Peyer's patch (tissue), 4 donors: ENCODE results near the gene KLRC3.

Source experiments
- POLR2A ChIP-seq, 2 donors: fragments of 450-650 bp; IDR thresholded peaks; one replicate each; pipeline ENCODE4 v1.5.1; 2017; ENCODE audit warnings: antibody characterized with exemption in 2 of 2, mild to moderate bottlenecking in 2 of 2, moderate library complexity in 2 of 2
- TF ChIP-seq, protein P1 (sequence below), 6 experiments: fragments of 450-650 bp in 4 of 6; fragments of 200-600 bp in 2 of 6; sonication (generic) in 1 of 6; IDR thresholded peaks; one replicate each; pipeline ENCODE4 v1.5.1; 2017 to 2019; ENCODE audit warnings: antibody characterized with exemption in 6 of 6, mild to moderate bottlenecking in 3 of 6, moderate library complexity in 1 of 6

DNA sequence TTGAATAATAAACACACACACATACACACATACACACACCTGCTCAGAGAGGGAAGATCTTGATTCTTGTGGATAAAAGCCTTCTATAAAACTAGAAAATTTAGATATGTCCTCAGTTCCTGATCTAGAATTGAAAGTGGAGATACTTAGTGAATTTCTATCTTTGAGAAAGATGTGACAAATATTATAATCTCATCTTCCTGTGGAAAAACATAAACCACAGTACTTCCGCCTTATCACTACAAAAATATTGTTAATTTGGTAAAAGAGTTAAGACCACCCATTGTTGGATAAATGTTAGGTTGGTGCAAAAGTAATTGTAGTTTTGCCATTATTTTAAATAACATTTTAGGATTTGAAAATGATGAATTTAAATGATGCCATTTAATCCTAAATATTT, 30.5 kb downstream of the KLRC3 start, which contains the start of gene KLRK1:
- TF ChIP-seq, protein P1, sequence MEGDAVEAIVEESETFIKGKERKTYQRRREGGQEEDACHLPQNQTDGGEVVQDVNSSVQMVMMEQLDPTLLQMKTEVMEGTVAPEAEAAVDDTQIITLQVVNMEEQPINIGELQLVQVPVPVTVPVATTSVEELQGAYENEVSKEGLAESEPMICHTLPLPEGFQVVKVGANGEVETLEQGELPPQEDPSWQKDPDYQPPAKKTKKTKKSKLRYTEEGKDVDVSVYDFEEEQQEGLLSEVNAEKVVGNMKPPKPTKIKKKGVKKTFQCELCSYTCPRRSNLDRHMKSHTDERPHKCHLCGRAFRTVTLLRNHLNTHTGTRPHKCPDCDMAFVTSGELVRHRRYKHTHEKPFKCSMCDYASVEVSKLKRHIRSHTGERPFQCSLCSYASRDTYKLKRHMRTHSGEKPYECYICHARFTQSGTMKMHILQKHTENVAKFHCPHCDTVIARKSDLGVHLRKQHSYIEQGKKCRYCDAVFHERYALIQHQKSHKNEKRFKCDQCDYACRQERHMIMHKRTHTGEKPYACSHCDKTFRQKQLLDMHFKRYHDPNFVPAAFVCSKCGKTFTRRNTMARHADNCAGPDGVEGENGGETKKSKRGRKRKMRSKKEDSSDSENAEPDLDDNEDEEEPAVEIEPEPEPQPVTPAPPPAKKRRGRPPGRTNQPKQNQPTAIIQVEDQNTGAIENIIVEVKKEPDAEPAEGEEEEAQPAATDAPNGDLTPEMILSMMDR (IDR thresholded peaks at IDR 0.05): no peak
- no peak for TF ChIP-seq POLR2A (IDR thresholded peaks at IDR 0.05)
